ENCODE measurements around the gene PSMA7.

The PSMA7 gene

DNA sequence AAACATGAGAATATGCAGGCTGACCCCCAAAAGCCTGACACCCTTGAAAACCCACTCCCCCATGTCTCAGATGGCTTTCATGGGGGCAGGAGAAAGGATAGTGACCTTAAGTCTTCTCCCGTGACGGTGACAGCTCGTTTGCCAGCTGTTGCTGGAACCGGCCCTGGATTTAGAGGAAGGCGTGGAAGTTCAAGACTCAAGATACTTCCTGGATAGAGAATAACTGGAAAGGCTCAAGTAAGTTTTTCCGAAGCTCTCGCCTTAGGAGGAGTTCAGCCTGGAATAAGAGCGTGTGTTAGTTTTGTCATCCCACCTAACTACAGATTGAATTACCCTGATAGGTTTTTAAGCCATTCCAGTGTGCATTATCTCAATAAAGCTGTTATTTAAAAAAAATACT, 28.1 kb upstream of the PSMA7 start:
- no peak for DNase-seq

DNA sequence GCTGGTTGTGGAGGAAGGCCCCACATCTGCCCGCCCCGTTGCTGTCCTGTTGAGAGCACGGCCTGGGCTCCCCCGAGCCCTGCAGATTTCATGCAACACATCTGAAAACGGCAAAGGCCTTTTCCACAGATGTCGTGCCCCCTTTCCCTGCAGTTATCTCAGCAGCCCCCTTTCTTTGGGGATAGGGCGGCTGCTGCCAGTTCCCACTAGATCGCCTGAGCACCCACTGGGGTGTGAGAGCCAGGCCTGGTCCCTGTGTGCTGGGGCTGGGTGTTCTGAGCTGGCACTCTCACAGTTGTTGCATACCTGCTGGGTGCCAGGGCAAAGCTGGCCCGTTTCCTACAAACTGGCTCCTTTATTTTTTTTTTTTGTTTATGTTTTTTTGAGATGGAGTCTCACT, 27.3 kb upstream of the PSMA7 start:
- DNase-seq, result no peak

DNA sequence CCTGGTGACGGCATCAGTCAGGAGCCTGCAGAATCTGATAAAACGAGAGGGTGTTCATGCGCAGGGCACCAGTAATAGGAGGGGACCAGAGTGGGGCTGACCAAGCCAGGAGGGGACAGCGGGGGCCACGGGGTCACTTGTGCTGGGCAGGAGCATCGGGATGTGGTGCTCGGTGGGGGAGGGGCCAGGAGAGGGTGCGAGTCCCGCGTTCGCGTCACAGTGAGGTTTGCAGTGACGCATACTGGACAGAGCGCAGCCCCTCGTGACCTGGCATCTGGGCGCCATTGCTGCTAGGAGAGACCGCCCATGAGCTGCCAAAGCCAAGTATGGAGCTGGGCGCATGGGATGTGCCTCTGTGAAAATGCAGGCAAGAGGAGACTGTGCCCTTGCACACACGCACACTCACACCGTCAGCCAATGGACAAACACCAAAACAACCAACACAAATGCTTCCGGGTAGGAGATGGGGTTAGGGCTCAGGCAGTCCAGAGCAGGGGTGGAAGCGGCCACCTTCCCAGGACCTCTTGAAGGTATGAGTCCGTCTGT, 25.8 kb upstream of the PSMA7 start:
- DNase-seq, result no peak

DNA sequence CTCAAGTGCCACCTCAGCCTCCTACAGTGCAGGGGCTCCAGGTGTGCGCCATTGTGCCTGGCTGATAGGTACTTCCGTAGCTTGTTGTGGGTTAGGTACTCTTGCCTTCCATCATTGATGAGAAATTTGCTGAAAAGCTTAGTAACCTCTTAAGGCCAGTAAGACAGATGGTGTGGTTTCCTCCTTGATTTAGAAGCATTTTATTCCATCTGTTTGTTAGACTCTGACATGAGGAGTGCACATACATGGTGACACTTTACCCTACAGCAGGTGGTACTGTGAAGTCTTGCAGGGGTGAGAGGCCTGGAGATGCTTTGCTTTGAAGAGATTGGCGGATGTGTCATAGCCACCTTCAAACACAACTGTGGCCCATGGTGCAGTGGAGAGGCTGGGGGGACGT, 24.9 kb upstream of the PSMA7 start:
- DNase-seq, result no peak

DNA sequence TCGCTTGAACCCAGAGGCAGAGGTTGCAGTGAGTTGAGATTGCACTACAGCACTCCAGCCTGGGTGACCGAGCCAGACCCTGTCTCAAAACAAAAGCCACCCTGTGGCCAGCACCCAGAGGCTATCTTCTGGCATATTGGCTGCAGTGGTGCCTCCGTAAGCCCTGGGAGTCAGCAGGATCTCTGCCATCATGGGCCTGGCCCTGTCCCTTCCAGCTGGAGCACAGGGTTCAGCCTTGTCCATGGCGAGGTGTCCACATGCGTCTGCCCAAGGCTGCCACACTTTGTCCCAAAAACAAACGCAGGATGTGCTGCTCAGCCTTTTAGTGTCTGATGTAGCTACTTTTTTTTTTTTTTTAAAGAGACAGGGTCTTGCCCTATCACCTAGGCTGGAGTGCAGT, 24.3 kb upstream of the PSMA7 start:
- DNase-seq, result no peak

DNA sequence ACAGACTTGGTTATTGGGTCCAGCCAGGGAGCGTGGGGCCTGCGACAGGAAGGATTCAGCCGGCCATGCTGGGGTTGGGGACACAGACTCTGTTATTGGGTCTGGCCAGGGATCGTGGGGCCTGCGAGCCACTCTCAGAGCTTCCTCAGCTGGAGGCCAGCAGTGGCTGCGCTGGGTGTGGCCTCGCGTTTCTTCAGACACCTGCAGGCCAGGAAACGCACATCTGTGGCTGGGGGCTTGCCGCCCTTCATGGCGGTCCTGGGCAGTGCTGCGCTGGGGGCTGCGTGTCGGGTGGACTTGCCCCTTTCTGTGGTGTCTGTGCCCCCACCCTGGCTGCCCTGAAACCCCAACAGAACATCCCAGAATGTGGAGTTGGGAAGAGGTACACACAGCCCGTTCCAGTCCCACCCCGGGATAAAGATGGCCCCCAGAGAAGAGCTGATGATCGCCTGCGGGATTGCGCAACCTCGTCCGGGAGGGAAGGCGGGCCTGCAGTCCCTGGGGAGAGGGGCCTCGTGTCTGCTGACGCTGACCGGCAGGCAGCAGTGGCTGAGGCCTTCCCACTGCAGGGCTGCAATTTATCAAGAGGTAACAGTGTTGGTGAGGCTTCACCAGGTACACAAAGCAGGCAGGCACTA, 22.7 kb upstream of the PSMA7 start:
- no peak for DNase-seq

DNA sequence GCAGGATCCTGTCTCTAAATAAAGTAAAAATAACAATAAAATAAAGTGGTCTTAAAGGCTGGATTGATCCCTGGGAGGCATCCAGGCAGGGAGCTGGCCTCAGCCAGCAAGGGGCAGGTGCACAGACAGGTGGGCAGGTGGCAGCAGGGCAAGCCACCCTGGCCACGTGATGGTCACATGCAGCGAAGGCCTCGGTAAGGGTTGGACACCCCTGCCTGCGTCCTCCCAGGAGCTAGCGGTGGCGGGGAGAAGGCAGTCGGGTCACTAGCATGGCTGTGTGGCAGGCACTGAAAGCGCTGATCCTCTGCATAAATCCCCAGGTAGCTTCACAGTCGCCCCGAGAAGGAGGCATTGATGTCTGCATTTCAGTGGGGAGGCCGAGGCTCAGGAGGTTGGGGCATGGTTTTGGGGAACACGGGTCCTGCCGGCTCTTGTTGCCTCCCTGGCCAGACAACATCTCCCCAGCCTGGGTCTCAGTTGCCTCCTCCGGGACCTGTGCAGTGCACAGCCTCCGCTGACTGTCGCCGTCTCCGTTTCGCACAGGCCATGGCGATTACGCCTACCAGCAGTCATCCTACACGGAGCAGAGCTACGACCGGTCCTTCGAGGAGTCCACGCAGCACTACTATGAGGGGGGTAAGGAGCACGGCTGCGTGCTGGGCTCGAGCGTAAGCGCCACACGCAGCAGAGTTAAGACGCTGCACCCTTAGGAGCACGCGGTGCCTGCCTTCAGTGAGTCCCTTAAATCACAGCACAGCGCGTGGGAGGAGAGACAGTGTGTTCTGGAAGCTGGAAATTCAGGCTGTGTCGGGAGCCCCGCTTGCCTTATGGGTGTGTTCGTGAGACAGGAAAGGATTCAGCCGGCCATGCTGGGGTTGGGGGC, 21.9 kb upstream of the PSMA7 start:
- no peak for DNase-seq

DNA sequence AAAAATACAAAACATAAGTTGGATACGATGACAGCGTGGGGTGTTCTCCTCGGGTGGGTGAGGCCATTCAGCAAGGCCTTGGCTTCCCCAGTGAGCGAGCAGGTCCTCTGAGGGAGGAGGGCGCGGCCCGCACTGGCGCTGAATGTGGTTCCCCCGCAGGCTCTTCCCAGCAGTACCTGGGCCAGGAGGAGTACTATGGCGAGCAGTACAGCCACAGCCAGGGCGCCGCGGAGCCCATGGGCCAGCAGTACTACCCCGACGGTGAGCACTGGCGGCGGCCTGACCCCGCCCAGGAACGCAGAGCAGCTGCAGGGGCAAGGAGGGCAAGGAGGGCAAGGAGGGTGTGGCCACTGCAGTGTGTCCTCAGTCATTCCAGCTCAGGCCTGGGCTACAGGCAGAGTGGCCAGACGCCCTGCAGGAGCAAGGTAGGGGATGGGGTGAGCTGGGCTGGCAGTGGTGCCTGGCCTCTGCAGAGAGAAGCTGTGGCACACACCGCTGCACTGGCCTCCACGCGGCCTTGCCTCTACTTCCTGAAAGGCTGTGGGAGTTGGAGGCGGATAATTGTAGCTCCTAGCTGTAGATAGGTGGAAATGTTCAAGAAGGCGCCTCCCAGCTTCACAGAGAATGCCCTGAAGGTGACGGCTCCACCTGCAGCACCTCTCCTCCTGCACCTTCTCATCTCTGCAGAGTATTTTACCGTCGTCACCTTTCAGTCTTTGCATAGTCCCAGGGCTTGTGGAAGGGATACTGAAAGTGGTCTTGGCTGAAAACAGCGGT, 21.0 kb upstream of the PSMA7 start:
- no peak for DNase-seq

DNA sequence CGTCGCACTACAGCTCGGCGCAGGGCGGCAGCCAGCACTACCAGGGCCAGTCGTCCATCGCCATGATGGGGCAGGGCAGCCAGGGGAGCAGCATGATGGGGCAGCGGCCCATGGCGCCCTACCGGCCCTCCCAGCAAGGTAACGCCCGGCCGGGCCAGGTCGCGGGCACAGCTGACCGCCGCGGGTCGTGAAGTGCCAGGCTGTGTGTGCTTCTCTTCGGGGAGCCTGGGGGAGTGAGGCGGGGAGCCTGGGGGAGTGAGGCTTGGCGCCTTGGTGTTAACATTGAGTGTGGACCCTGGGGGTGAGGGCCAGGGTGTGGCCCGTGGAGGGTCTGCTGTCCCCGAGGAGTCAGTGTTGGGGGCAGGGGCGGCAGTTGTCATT, 20.3 kb upstream of the PSMA7 start:
- DNase-seq, result no peak

DNA sequence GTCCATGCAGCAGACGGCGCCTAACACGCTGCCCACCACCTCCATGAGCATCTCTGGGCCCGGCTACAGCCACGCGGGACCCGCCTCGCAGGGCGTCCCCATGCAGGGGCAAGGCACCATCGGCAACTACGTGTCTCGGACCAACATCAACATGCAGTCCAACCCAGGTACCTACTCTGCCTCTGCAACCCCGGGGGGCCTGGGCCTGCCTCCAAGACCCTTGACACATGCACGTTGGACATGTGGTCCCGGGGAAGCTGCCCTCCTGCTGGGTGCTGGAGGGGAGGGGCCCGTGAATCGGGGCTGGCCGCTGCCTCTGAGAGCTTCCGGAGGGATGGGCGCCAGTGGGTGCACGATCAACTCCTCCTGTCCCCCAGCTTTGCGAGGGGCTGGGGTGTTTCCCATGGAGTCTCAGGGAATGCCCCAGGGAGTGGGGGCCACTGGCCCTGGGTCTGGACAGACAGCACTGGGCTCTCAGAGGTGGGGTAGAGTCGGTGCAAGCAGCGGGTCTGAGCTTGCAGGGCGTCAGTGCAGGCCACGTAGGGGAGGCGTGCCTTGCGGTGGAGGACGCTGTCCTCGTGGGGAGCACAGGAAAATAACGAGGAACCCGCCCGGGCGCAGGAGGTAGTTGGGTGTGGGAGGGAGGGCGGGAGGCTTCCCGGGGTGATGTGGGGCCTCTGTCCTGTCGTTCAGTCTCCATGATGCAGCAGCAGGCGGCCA, 19.7 kb upstream of the PSMA7 start:
- no peak for DNase-seq

DNA sequence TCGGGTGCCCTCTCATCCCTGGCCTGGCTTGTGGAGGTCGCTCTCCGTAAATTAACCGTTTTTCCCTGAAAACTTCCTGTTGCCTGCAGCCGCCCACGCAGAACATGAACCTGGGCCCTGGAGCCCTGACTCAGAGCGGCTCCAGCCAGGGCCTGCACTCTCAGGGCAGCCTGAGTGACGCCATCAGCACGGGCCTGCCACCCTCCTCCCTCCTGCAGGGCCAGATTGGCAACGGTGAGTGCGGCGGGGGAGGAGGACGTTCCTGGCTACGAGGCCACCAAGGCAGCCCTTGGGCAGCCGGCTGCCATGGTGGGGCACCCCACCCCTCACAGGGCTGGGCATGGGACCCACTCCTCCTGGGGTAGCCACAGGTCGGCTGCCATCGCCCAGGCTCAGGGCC, 18.2 kb upstream of the PSMA7 start:
- no peak for DNase-seq

DNA sequence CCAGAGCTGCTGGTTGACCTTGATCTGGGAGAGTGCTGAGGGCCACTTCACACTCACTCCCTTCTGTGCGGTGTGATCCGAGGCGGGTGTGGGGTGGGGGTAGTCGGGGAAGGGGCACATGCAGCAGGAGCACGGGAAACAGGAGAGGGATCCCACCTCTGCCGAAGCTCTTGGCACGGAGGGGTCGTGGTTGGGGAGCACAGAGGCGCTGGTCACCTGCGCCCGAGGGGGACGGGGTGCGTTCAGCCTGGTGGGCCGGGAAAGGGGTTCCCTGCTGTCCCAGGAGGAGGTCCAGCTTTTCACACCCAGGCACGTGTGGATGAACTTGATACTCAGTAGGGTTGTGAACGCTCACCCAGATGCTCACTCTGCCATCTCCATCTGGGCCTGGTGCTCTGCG, 17.7 kb upstream of the PSMA7 start:
- no peak for DNase-seq

DNA sequence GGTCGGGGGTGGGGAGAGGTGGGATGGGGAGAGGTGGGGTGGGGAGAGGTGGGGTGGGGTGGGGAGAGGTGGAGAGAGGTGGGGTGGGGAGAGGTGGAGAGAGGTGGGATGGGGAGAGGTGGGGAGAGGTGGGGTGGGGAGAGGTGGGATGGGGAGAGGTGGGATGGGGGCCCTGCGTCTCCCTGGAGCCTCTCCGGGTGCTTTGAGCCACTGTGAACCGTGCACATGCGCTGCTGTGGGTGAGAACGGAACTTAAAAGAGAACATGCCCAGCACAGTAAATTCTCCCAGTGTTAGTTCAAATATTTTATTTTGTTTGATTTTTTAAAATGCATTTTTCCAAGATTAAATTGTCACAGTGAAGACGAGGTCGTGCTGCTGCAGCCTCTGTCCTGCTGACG, 17.1 kb upstream of the PSMA7 start:
- DNase-seq, result no peak

DNA sequence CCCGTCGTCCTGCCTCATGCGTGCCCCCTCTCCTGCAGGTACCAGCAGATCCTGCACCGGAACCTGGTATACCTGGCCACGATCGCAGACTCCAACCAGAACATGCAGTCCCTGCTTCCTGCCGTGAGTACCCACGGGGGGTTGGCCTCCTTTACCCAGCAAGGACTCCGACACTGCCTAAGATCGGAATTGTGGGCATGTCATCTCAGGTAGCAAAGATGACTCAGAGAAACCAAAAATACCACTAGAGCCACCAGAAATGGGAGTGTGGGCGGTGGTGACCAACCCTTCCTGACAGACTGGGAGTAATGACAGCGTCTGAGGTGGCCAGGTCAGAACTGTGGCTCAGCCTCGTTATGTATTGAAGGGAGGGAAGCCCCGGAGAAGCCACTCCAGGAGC, 16.6 kb upstream of the PSMA7 start:
- no peak for DNase-seq

DNA sequence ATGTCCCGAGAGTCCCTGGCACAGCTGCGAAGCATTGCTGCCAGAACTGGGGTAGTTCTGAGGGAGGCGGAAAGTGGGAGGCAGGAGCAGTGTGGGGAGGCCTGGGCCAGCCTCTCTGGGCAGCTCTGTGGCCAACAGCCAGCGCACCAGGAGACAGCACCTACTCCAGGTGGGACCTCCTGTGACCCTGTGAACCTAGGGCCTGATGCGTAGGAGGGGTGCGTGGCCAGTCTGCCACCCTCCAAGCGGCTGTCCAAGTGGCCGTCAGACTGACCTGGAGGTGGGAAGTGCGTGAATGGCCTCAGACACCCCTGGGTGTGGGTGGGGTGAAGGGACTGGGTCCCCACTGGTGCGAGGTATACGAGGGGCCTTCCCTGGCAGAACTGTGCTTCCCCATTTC, 15.9 kb upstream of the PSMA7 start:
- no peak for DNase-seq

DNA sequence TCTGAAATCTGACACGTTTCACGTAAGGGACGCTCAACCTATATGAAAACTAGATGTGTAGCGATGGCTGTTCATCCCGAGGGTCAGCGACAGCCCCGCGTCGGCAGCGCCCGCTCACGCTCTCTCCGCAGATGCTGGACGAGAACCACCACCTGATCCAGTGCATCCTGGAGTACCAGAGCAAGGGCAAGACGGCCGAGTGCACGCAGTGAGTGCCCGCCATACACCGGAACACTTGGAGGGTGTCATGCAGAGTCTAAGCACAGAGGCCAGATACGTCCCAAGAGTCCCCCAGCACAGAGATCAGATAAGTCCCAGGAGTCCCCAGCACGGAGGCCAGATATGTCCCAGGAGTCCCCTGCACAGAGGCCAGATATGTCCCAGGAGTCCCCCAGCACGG, 15.3 kb upstream of the PSMA7 start:
- no peak for DNase-seq

DNA sequence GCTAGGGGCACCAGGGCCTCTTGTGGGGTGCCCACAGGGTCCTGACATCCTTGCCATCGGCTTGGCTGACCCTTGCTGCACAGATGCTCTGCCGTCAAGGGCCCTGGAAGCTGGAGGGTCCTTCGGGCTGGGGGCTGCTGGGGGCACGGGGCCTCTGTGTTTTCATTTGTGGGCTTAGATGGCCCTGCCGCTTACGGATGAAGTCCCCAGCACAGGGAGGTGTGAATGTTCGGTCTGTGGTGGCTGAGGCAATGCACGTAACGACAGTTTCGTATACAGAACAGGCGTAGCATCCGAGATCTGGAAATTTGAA, 14.8 kb upstream of the PSMA7 start:
- no peak for DNase-seq

DNA sequence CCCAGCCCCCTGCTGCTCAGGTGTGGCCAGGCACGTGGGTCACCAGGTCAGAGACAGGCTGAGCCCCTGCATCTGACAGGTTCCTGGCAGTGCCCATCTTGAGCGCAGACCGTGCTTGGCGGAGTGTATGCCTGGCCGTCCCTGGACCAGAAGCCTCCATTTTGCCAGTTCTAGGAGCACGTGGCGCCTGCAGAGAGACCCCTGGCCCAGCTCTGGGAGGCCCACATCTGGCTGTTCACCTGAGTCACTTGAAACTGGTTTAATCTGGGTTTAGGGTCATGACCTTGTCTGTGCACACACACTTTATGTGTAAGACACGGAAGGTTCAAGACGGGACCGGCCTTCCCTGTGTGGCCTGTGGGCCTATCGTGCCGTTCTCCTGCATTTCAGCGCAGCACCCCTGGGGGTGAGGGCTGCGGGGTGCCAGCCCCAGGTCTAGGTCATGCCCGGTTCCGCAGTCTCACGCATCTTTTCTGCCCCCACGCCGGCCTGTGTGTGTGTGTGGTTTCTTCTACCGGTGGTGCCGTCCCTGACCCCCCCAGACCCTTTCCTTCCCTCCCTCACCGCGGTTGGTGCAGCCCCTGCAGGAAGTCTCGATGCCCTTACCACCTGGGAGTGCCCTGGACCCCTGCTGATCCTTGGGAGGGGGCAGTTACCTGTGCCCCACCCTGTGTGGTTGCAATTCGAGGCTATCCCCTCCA, 14.3 kb upstream of the PSMA7 start:
- no peak for DNase-seq

DNA sequence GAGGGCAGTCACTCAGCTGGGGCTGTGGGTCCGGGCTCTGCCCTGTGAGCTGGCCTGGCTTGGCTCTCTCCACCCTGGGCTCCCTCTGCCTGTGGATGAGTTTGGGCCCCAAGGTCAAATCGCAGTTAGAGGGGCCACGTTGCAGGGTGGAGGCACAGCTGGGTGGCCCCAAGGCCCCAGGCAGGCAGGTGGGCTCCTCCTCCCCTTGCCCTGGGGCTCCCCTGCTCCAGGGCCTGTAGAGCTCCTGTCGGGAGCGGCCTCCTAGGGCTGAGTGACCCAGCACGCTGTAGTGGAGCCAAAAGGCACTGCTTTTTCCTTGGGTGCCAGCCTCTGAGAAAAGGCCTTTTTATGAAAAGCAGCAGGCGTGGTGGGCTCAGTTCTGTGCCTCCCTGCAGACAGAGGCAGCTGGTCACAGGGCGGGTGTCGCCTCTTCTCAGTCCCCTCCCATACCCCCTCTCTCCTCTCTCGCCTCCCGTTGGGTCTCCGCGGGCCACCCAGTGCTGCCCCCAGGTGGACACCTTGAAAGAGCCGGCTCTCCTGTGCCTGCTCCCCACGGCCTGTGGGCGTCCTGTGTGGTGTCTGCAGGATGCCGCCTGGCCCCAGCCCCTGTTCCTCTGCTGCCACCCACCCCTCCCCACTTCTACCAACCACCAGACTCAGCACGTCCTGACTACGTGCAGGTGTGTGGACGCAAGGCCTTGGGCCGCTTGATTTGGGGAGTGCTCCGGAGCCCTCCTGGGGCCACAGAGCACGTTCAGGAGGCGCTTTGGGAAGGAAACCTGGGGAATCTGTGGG, 13.6 kb upstream of the PSMA7 start:
- peak; percentile 65 for DNase-seq

DNA sequence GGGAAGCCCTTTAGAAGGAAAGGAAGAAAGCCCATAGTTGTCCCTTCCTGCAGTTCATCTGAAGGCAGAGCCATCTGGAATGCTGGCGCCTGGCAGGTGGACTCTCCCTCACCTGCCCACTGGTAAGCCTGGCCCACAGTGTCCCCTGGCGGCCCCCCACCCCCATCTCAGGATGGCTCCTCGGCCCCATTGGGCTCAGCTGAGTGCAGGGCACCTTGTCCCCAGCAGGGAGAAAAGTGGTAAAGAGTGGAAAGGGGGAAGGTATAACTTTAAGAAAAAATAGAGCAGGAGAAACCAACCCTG, 13.0 kb upstream of the PSMA7 start:
- no peak for DNase-seq

DNA sequence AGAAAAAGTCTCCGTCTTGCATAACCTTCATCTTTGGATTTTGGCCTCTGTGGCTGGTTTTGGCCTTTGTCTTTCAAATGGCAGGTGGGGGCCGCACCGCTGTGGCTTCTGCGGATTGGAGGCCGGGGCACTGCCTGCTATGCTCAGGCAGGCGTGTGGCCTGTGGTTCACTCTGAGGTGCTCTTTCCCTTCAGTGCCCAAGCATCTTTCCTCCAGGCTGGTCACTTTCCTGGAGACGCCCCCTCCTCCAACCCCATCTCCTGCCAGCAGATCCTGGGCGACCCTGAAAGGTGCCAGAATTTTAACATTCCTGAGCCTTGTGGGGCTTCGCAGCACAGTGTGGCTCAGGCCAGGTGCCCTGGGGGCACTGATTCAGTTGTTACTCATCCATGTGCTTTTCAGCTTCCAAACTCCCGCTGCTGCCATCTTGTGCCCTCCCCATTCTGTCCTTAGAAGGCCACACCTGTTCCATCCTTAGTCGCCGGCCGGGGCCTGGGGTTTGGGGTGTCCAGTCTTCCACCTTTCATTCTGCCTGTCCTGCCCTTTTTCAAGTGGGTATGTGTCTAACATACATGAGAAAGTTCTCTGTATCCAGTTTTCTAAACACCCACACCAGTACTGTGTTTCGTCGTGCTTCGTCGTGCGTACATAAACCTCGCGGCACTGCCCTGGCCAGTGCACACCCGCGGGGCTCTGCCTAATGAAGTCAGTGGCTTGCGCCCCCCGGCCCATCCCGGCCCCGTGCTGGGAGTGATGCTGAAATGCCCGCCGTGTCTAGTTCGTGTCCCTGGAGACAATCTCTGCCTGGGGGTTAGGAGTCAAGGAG, 12.4 kb upstream of the PSMA7 start:
- DNase-seq, result no peak

All from T-helper 9 cell (primary cell).